WTC11 (cell line): ENCODE data around the gene EID2B. TPM values are rescaled to one million over a fixed set of nuclear protein-coding genes. Genes with fewer than 3 reads are reported as not detected.
A peak's percentile ranks its signal among the peaks of the same experiment; 100 is the strongest.

Experiments
- ATAC-seq: fragments of 200-7000 bp; cut with Tn5 transposase; 2 replicates; pipeline ENCODE4 v1.10.0; 2021; ENCODE audit warnings: mild to moderate bottlenecking, moderate library complexity
- CTCF ChIA-PET: fragments of 300-600 bp; sonication (Branson Sonifier 250); formaldehyde crosslinking; loops from one replicate; lab custom pipeline; 2021; ENCODE audit warnings: antibody characterized with exemption; lab: Charles Lee
- POLR2A ChIA-PET: fragments of 350-600 bp; sonication (Branson Sonifier 250); formaldehyde crosslinking; loops from one replicate; lab custom pipeline; 2021; ENCODE audit warnings: antibody characterized with exemption; lab: Charles Lee
- DNase-seq: peaks from one replicate; pipeline ENCODE4 v3.0.0; 2021; ENCODE audit warnings: low spot score
- H3K27ac Mint-ChIP-seq: 2 replicates; pipeline ENCODE4 v1.8.0; 2021; ENCODE audit warnings: mixed read lengths
- H3K27me3 Mint-ChIP-seq: 2 replicates; pipeline ENCODE4 v1.8.0; 2021; ENCODE audit warnings: low read depth, mild to moderate bottlenecking, moderate library complexity, mixed read lengths
- H3K36me3 Mint-ChIP-seq: 2 replicates; pipeline ENCODE4 v1.8.0; 2021; ENCODE audit warnings: mixed read lengths
- H3K4me1 Mint-ChIP-seq: 2 replicates; pipeline ENCODE4 v1.8.0; 2022; ENCODE audit warnings: mixed read lengths
- H3K4me3 Mint-ChIP-seq: 2 replicates; pipeline ENCODE4 v1.8.0; 2021; ENCODE audit warnings: mild to moderate bottlenecking, moderate library complexity, mixed read lengths
- H3K9me3 Mint-ChIP-seq: 2 replicates; pipeline ENCODE4 v1.8.0; 2021; ENCODE audit warnings: mixed read lengths
- ATF1 ChIP-seq: sonication (generic); formaldehyde crosslinking; IDR thresholded peaks from 2 replicates; pipeline ENCODE4 v1.8.1; 2023; ENCODE audit warnings: mild to moderate bottlenecking, moderate library complexity, missing genetic modification reagents
- ATF2 ChIP-seq: sonication (generic); formaldehyde crosslinking; IDR thresholded peaks from 2 replicates; pipeline ENCODE4 v1.8.1; 2022; ENCODE audit warnings: low read depth, missing genetic modification reagents, borderline replicate concordance
- ATF6 ChIP-seq: sonication (generic); formaldehyde crosslinking; IDR thresholded peaks from 2 replicates; pipeline ENCODE4 v1.8.1; 2023; ENCODE audit warnings: mild to moderate bottlenecking, missing genetic modification reagents
- E2F4 ChIP-seq: sonication (generic); formaldehyde crosslinking; IDR thresholded peaks from 2 replicates; pipeline ENCODE4 v1.8.1; 2022; ENCODE audit warnings: low read depth, mild to moderate bottlenecking, moderate library complexity, missing genetic modification reagents, borderline replicate concordance
- ELF4 ChIP-seq: sonication (generic); formaldehyde crosslinking; IDR thresholded peaks from 2 replicates; pipeline ENCODE4 v1.8.1; 2022; ENCODE audit warnings: low read depth, mild to moderate bottlenecking, moderate library complexity, missing genetic modification reagents
- EMX1 ChIP-seq: fragments of 250-450 bp; sonication (Bioruptor Pico); IDR thresholded peaks from 2 replicates; pipeline ENCODE4 v1.8.0; 2021; ENCODE audit warnings: mild to moderate bottlenecking
- ESRRA ChIP-seq: sonication (generic); formaldehyde crosslinking; IDR thresholded peaks from 2 replicates; pipeline ENCODE4 v1.8.1; 2022; ENCODE audit warnings: mild to moderate bottlenecking, missing genetic modification reagents, borderline replicate concordance
- HMGA2 ChIP-seq: fragments of 250-450 bp; sonication (Bioruptor Pico); IDR thresholded peaks from 2 replicates; pipeline ENCODE4 v1.4.0; 2021; ENCODE audit warnings: mild to moderate bottlenecking, moderate library complexity
- NR2C2 ChIP-seq: sonication (generic); formaldehyde crosslinking; IDR thresholded peaks from 2 replicates; pipeline ENCODE4 v1.8.0; 2022; ENCODE audit warnings: mild to moderate bottlenecking, missing genetic modification reagents
- PRRX2 ChIP-seq: fragments of 250-450 bp; sonication (Bioruptor Pico); IDR thresholded peaks from 2 replicates; pipeline ENCODE4 v1.8.0; 2021; ENCODE audit warnings: mild to moderate bottlenecking
- SOX15 ChIP-seq: fragments of 250-450 bp; sonication (Bioruptor Pico); IDR thresholded peaks from 2 replicates; pipeline ENCODE4 v1.9.0; 2021; ENCODE audit warnings: mild to moderate bottlenecking
- TP53 ChIP-seq: sonication (generic); formaldehyde crosslinking; IDR thresholded peaks from 2 replicates; pipeline ENCODE4 v1.8.1; 2023; ENCODE audit warnings: mild to moderate bottlenecking, missing genetic modification reagents
- USF1 ChIP-seq: sonication (generic); formaldehyde crosslinking; IDR thresholded peaks from 2 replicates; pipeline ENCODE4 v1.8.0; 2022; ENCODE audit warnings: mild to moderate bottlenecking, missing genetic modification reagents
- ZBTB21 ChIP-seq: sonication (generic); formaldehyde crosslinking; IDR thresholded peaks from 2 replicates; pipeline ENCODE4 v1.8.1; 2023; ENCODE audit warnings: mild to moderate bottlenecking, missing genetic modification reagents, borderline replicate concordance
- ZNF121 ChIP-seq: sonication (generic); formaldehyde crosslinking; IDR thresholded peaks from 2 replicates; pipeline ENCODE4 v1.8.0; 2023; ENCODE audit warnings: missing genetic modification reagents
- ZNF263 ChIP-seq: sonication (generic); formaldehyde crosslinking; IDR thresholded peaks from 2 replicates; pipeline ENCODE4 v1.8.1; 2022; ENCODE audit warnings: low read depth, mild to moderate bottlenecking, moderate library complexity, missing genetic modification reagents
- ZNF416 ChIP-seq: fragments of 250-450 bp; sonication (Bioruptor Pico); IDR thresholded peaks from 2 replicates; pipeline ENCODE4 v1.9.0; 2021; ENCODE audit warnings: mild to moderate bottlenecking, inconsistent platforms
- ZNF532 ChIP-seq: fragments of 250-450 bp; sonication (Bioruptor Pico); IDR thresholded peaks from 2 replicates; pipeline ENCODE4 v1.9.0; 2021; ENCODE audit warnings: mild to moderate bottlenecking, borderline replicate concordance
- total RNA-seq: library from RNA; stranded (reverse); gene quantifications from 3 replicates; pipeline ENCODE4 v1.2.3, GENCODE V29; 2021

The EID2B gene
- total RNA-seq, 1 experiment from 2014 or later: 3.6 TPM

GRCh38 chr19:39509233-39509632 is 23.4 kb downstream of the EID2B start:
- POLR2A ChIA-PET: no interaction called here
- no peak for ATAC-seq
- peaks cover 86% of the 10 kb centered on the region for H3K27me3 Mint-ChIP-seq
- CTCF ChIA-PET: interaction anchor here (1.7 kb wide), 1 partner anchor 35 kb away, joined by 4 read pairs; no protein-coding TSS in a partner anchor
- no peak overlapping the region for H3K27ac Mint-ChIP-seq
- TF ChIP-seq ZBTB21 (CRISPR knock-in tag) (no peak), ESRRA (CRISPR knock-in tag) (no peak)
- H3K4me3 Mint-ChIP-seq: no peak overlapping the region
- H3K9me3 Mint-ChIP-seq: no peaks in the 10 kb centered on the region
- no peaks in the 10 kb centered on the region for H3K36me3 Mint-ChIP-seq
- no peak for DNase-seq
- H3K4me1 Mint-ChIP-seq: peaks cover 10% of the 10 kb centered on the region

- H3K4me1 Mint-ChIP-seq: peaks cover 10% of the 10 kb centered on the region
- DNase-seq (no peak), ATAC-seq (no peak)
- CTCF ChIA-PET: interaction anchor here (1.0 to 1.7 kb wide), 2 partner anchors 24 to 34 kb away, joined by 3 to 4 read pairs; partner anchors contain the start of gene EID2B
- POLR2A ChIA-PET: no interaction called here
- no peak for TF ChIP-seq E2F4
- peak; percentile 86 for TF ChIP-seq ZNF121 (CRISPR knock-in tag)
- peaks cover 3% of the 10 kb centered on the region; the same call in 1 of the 2 replicates for H3K36me3 Mint-ChIP-seq
- no peak overlapping the region for H3K4me3 Mint-ChIP-seq
- H3K9me3 Mint-ChIP-seq: no peaks in the 10 kb centered on the region
- no peak overlapping the region for H3K27ac Mint-ChIP-seq
- H3K27me3 Mint-ChIP-seq: peaks cover 86% of the 10 kb centered on the region
These were observed 24.0 kb downstream of the EID2B start for GRCh38 chr19:39508629-39509028.

- Mint-ChIP-seq H3K9me3 (no peaks in the 10 kb centered on the region), H3K27ac (no peak overlapping the region), H3K36me3 (peaks cover 6% of the 10 kb centered on the region), H3K27me3 (peaks cover 86% of the 10 kb centered on the region), H3K4me1 (peaks cover 10% of the 10 kb centered on the region), H3K4me3 (peak overlapping the region; percentile 67)
- DNase-seq (no peak), ATAC-seq (no peak)
- ChIA-PET CTCF (interaction anchor here (0.9 to 2.0 kb wide), 3 partner anchors 24 to 33 kb away, joined by 3 to 9 read pairs (median 3); partner anchors contain the start of genes EID2B and TIMM50), POLR2A (no interaction called here)
- TF ChIP-seq ZNF532 (CRISPR knock-in tag) (no peak), SOX15 (CRISPR knock-in tag) (no peak), USF1 (CRISPR knock-in tag) (no peak), ELF4 (CRISPR knock-in tag) (no peak), HMGA2 (no peak), ATF2 (CRISPR knock-in tag) (no peak), PRRX2 (CRISPR knock-in tag) (no peak), ATF1 (CRISPR knock-in tag) (no peak), TP53 (CRISPR knock-in tag) (no peak), ZNF416 (no peak), ZNF263 (CRISPR knock-in tag) (no peak), NR2C2 (CRISPR knock-in tag) (no peak), ATF6 (CRISPR knock-in tag) (no peak), EMX1 (CRISPR knock-in tag) (no peak)
These were observed 24.8 kb downstream of the EID2B start for GRCh38 chr19:39507715-39508364.
